PC-3 (cell line): Measurements from ENCODE around the gene SEPTIN5.

Experiments used
- CTCF ChIP-seq: fragments of 300-600 bp; sonication (generic); conservative IDR thresholded peaks from 2 replicates; pipeline ENCODE4 v1.5.1; 2017; ENCODE audit warnings: antibody characterized with exemption, low read depth, mild to moderate bottlenecking, low read length
- EZH2 ChIP-seq: fragments of 300-600 bp; sonication (generic); IDR thresholded peaks from one replicate; pipeline ENCODE4 v1.6.1; 2017; ENCODE audit warnings: antibody characterized with exemption, mild to moderate bottlenecking, low read length; ENCODE audit not compliant: unreplicated experiment

GRCh38 chr22:19667872-19668740 lies 46.2 kb upstream of the SEPTIN5 start:
- no peak for TF ChIP-seq CTCF
- TF ChIP-seq EZH2: no peak
